Liver (tissue), 3 donors: ENCODE measurements around the gene FNBP1.

Experiments
- EGR1 ChIP-seq, 2 donors: IDR thresholded peaks; 2 replicates each; pipeline ENCODE4 v1.6.1; 2016 to 2018; ENCODE audit warnings: antibody characterized with exemption in 2 of 2, low read depth in 2 of 2
- FOXA1 ChIP-seq: IDR thresholded peaks from 2 replicates; pipeline ENCODE4 v1.6.1; 2016; ENCODE audit warnings: antibody characterized with exemption
- FOXA2 ChIP-seq: IDR thresholded peaks from 2 replicates; pipeline ENCODE4 v1.6.1; 2016; ENCODE audit warnings: antibody characterized with exemption
- GABPA ChIP-seq, 2 donors: IDR thresholded peaks in 1 of 2; conservative IDR thresholded peaks in 1 of 2; 2 replicates each; pipeline ENCODE4 v1.6.1; 2016; ENCODE audit warnings: antibody characterized with exemption in 2 of 2, mild to moderate bottlenecking in 1 of 2, moderate library complexity in 1 of 2
- JUND ChIP-seq, 2 donors: IDR thresholded peaks; 2 replicates each; pipeline ENCODE4 v1.6.1; 2016; ENCODE audit warnings: antibody characterized with exemption in 2 of 2
- RAD21 ChIP-seq, 2 donors: IDR thresholded peaks; 2 replicates each; pipeline ENCODE4 v1.6.1; 2016; ENCODE audit warnings: antibody characterized with exemption in 2 of 2, mild to moderate bottlenecking in 2 of 2
- SP1 ChIP-seq: IDR thresholded peaks from 2 replicates; pipeline ENCODE4 v1.6.1; 2018; ENCODE audit warnings: antibody characterized with exemption, mild to moderate bottlenecking
- TAF1 ChIP-seq: conservative IDR thresholded peaks from 2 replicates; pipeline ENCODE4 v1.6.1; 2016; ENCODE audit warnings: antibody characterized with exemption, mild to moderate bottlenecking
- YY1 ChIP-seq: IDR thresholded peaks from 2 replicates; pipeline ENCODE4 v1.6.1; 2016; ENCODE audit warnings: antibody characterized with exemption, mild to moderate bottlenecking
- TF ChIP-seq, protein P1 (sequence below): fragments of 150-350 bp; IDR thresholded peaks from 2 replicates; pipeline ENCODE4 v1.5.1; 2017; ENCODE audit warnings: improper control_type of control experiment, low read depth, low read length; ENCODE audit not compliant: missing input control
- TF ChIP-seq, protein P2 (sequence below): IDR thresholded peaks from 2 replicates; pipeline ENCODE4 v1.6.1; 2016; ENCODE audit warnings: antibody characterized with exemption
- TF ChIP-seq, protein P3 (sequence below): IDR thresholded peaks from 2 replicates; pipeline ENCODE4 v1.6.1; 2016; ENCODE audit warnings: antibody characterized with exemption
- TF ChIP-seq, protein P4 (sequence below): IDR thresholded peaks from 2 replicates; pipeline ENCODE4 v1.6.1; 2016; ENCODE audit warnings: antibody characterized with exemption
- TF ChIP-seq, protein P5 (sequence below): IDR thresholded peaks from 2 replicates; pipeline ENCODE4 v1.6.1; 2016; ENCODE audit warnings: antibody characterized with exemption, mild to moderate bottlenecking
- donor health status: healthy.
- donor health status: healthy.

DNA sequence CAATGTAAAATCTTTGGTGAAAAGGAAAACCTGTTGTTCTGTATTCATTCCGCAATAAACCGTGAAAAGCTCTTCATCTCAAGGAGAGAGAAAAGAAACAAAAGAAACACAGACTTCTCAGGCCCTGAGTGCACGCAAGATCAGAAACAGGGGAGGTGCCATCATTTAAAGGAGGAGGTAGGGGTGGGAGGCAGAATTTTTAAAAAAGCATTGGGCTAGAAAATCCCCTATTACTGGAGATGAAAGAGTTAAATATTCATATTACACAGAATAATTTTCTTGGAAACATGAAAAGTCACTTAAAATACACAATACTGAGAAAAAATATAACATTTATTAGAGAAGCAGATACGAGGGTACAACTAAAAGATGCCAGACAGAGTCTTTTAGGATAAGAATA is 151.4 kb downstream of the FNBP1 start:
- TF ChIP-seq, protein P1, sequence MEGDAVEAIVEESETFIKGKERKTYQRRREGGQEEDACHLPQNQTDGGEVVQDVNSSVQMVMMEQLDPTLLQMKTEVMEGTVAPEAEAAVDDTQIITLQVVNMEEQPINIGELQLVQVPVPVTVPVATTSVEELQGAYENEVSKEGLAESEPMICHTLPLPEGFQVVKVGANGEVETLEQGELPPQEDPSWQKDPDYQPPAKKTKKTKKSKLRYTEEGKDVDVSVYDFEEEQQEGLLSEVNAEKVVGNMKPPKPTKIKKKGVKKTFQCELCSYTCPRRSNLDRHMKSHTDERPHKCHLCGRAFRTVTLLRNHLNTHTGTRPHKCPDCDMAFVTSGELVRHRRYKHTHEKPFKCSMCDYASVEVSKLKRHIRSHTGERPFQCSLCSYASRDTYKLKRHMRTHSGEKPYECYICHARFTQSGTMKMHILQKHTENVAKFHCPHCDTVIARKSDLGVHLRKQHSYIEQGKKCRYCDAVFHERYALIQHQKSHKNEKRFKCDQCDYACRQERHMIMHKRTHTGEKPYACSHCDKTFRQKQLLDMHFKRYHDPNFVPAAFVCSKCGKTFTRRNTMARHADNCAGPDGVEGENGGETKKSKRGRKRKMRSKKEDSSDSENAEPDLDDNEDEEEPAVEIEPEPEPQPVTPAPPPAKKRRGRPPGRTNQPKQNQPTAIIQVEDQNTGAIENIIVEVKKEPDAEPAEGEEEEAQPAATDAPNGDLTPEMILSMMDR, result no peak
- TF ChIP-seq TAF1 (no peak), FOXA2 (no peak), SP1 (no peak), FOXA1 (no peak), RAD21 (IDR thresholded peaks at IDR 0.05) (no peak), JUND (IDR thresholded peaks at IDR 0.05) (no peak), EGR1 (IDR thresholded peaks at IDR 0.05; ENCODE audit: low read depth in 2 of 2) (no peak), YY1 (no peak), GABPA (IDR thresholded peaks at IDR 0.05 in 1 of 2, conservative IDR thresholded peaks at IDR 0.05 in 1 of 2) (no peak)
- TF ChIP-seq, protein P2, sequence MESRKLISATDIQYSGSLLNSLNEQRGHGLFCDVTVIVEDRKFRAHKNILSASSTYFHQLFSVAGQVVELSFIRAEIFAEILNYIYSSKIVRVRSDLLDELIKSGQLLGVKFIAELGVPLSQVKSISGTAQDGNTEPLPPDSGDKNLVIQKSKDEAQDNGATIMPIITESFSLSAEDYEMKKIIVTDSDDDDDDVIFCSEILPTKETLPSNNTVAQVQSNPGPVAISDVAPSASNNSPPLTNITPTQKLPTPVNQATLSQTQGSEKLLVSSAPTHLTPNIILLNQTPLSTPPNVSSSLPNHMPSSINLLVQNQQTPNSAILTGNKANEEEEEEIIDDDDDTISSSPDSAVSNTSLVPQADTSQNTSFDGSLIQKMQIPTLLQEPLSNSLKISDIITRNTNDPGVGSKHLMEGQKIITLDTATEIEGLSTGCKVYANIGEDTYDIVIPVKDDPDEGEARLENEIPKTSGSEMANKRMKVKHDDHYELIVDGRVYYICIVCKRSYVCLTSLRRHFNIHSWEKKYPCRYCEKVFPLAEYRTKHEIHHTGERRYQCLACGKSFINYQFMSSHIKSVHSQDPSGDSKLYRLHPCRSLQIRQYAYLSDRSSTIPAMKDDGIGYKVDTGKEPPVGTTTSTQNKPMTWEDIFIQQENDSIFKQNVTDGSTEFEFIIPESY, result no peak
- TF ChIP-seq, protein P3, sequence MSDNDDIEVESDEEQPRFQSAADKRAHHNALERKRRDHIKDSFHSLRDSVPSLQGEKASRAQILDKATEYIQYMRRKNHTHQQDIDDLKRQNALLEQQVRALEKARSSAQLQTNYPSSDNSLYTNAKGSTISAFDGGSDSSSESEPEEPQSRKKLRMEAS, result no peak
- TF ChIP-seq, protein P4, sequence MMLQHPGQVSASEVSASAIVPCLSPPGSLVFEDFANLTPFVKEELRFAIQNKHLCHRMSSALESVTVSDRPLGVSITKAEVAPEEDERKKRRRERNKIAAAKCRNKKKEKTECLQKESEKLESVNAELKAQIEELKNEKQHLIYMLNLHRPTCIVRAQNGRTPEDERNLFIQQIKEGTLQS, result no peak
- TF ChIP-seq, protein P5, sequence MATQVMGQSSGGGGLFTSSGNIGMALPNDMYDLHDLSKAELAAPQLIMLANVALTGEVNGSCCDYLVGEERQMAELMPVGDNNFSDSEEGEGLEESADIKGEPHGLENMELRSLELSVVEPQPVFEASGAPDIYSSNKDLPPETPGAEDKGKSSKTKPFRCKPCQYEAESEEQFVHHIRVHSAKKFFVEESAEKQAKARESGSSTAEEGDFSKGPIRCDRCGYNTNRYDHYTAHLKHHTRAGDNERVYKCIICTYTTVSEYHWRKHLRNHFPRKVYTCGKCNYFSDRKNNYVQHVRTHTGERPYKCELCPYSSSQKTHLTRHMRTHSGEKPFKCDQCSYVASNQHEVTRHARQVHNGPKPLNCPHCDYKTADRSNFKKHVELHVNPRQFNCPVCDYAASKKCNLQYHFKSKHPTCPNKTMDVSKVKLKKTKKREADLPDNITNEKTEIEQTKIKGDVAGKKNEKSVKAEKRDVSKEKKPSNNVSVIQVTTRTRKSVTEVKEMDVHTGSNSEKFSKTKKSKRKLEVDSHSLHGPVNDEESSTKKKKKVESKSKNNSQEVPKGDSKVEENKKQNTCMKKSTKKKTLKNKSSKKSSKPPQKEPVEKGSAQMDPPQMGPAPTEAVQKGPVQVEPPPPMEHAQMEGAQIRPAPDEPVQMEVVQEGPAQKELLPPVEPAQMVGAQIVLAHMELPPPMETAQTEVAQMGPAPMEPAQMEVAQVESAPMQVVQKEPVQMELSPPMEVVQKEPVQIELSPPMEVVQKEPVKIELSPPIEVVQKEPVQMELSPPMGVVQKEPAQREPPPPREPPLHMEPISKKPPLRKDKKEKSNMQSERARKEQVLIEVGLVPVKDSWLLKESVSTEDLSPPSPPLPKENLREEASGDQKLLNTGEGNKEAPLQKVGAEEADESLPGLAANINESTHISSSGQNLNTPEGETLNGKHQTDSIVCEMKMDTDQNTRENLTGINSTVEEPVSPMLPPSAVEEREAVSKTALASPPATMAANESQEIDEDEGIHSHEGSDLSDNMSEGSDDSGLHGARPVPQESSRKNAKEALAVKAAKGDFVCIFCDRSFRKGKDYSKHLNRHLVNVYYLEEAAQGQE, result no peak
